HG03103 (cell line): ENCODE data around the gene CEACAM4.

Experiments
- ATAC-seq: cut with Tn5 transposase; IDR thresholded peaks from one replicate; pipeline ENCODE4 v1.9.1; 2021; ENCODE audit warnings: low read depth; ENCODE audit not compliant: unreplicated experiment

The CEACAM4 gene

DNA sequence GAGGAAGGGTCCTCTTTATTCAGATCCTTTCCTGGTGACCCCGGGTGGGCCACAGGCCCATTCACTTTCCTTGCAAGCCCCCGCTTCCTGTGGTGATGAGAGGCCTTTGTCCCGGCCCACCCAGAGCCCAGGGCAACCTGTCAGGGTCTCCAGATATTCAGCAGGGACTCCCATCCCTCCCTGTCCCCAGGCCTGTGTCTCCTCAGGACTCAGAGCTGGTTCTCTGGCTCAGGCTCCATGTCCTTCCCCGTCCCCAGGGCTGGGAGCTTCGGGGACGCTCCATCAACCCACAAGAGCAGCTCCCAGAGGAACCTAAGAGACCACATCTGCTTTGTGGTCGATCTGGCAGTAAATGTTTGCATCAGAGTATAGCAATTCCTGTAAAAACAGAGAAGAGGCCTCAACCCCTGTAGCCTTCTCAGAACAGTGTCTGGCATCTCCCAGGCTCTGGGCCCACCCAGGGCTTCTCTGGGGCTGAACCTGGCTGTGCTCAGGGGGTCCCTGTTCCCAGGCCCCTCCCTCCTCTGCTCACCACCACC is 7.8 kb downstream of the CEACAM4 start:
- no peak for ATAC-seq

- ATAC-seq, result no peak
Measured at GRCh38 chr19:41617941-41618730, 8.7 kb downstream of the CEACAM4 start.

- ATAC-seq, result no peak
Measured at GRCh38 chr19:41616792-41617621, 9.9 kb downstream of the CEACAM4 start.

- no peak for ATAC-seq
Measured at GRCh38 chr19:41615207-41615606, 11.7 kb downstream of the CEACAM4 start.

- no peak for ATAC-seq
Measured at GRCh38 chr19:41612483-41612882, 14.4 kb downstream of the CEACAM4 start.

DNA sequence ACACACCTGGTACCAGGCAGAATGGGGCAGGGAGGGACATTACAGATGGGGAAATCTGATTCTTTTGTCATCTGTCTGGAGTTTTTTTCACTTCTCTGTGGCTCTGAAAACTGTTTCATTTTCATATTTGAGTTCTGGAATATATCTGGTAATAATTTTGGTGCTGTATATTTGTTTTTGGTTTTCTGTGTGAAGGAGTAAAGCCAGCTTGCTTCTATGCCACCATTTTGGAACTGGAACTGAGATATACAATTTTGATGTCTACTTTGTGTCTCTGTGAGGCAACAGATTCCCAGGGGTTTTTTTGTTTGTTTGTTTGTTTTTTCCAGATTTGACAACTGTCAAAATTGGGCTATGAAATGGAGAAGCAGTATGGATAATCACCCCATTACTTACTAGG is 16.1 kb downstream of the CEACAM4 start:
- ATAC-seq, result no peak

DNA sequence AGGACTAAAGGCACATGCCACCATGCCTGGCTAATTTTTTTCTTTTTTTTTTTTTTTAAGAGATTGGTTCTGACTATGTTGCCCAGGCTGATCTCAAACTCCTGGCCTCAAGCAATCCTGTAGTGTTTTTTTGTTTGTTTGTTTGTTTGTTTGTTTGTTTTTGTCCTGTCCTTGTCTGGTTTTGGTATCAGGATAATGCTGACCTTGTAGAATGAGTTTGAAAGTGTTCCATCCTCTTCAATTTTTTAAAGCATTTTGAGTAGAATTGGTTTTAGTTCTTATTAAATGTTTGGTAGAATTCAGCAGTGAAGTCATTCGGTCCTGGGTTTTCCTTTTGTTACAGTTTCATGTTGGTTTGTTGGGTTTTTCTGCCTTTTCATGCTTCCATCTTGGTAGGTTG is 19.2 kb downstream of the CEACAM4 start:
- ATAC-seq, result no peak

DNA sequence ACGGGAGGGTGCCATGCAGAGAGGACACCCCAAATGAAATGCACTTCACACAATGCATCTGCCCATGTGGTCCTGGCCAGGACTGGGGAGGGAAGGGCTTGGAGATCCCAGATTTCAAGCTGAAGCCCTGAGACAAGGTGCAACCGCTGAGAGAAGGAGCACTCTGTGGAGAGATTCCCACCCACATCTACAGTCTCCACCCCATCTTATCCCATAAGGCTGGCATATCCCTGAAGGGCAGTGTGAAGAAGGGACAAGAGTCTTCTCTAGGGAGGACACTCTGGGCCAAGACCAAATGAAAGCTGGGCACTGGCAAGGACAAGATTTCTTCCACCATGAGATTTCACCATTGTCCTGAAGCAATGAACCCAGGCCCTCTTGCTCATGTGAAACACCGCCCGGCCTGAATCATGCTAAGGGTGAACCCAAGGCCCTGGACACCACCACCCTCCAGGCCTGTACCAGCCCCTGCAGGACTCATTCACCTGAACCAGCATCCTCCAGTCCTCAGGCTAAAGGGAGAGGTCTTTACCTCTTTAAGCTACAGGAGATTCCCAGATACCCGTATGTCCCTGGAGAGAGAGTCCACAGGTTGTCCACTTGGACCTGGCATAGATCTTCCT is 20.5 kb downstream of the CEACAM4 start:
- no peak for ATAC-seq

DNA sequence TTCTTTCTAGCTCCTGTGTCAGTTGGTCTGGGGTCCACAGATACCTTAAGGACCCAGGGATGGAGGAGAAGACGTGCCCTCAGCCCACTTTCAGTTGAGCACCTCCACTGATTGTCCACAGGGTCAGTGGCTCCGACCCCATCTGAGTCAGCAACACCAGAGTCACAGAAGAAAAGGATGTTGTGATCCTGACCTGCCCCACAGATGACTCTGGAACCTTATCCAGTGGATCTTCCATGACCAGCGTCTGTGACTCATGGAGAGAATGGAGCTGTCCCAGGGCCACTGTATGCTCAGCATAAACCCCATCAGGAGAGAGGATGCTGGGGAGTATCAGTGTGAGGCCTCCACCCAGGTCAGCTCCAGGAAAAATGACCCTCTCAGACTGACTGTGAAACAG is 22.0 kb downstream of the CEACAM4 start:
- ATAC-seq, result no peak

DNA sequence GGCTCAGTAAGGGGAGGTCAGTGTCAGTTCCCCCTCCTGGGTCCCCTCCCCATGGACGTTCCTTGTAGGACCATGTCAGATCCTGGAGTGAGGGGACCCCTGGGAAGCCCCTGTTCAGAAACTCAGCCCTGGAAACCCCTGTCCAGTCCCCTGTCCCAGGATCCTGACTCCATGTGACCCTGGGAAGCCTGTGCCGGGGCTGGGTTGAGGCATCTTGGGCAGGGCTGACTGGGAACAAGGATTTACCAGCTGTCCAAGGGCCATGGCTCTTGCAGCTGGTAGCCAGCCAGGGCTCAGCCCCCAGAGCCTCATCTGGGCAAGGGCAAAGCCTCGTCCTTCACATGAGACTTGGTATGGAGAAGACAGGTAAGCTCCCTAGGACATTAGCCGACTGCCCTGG is 25.1 kb downstream of the CEACAM4 start:
- no peak for ATAC-seq

DNA sequence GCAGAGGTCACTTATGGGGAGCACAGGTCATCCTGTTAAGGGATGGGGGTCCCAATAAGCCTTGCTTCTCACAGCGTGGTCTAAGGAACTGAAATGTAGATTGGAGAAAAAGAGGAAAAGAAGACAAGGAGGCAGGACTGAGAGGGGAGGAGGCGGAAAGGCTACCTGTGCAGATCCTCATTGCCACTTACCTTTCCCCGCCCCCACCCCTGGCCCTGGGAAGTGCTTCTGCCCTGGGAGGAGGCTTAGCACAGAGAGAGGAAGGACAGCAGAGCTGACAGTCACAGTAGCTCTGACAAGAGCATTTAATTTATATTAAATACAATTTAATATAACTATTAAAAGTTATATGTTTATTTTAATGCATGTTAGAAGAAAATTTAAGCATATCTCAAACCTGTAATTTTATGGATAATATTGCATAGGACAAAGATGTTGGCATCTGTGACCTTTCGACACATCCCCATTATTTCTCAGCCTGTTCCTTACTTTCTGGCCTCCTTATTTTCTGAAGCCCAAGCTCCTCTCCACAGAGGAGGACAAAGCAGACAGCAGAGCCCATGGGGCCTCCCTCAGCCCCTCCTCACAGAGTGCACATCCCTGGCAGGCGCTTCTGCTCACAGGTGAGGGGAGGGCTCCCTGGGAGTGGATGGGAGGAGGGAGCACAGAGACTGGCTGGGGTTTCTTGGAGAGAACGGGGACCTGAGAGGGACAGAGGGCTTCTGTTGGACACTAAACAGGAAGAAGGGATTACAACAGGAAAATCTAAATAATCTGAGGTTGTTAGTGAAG is 27.5 kb downstream of the CEACAM4 start:
- ATAC-seq, result no peak

- no peak for ATAC-seq
Measured at GRCh38 chr19:41597600-41598041, 29.3 kb downstream of the CEACAM4 start.

- no peak for ATAC-seq
Measured at GRCh38 chr19:41595890-41596280, 31.0 kb downstream of the CEACAM4 start.

GRCh38 chr19:41595258-41595889 is 31.5 kb downstream of the CEACAM4 start:
- ATAC-seq, result no peak

GRCh38 chr19:41591951-41592562 is 34.8 kb downstream of the CEACAM4 start:
- ATAC-seq, result no peak

- no peak for ATAC-seq
Measured at GRCh38 chr19:41590936-41591335, 35.9 kb downstream of the CEACAM4 start.

GRCh38 chr19:41589371-41589770 is 37.5 kb downstream of the CEACAM4 start:
- no peak for ATAC-seq

DNA sequence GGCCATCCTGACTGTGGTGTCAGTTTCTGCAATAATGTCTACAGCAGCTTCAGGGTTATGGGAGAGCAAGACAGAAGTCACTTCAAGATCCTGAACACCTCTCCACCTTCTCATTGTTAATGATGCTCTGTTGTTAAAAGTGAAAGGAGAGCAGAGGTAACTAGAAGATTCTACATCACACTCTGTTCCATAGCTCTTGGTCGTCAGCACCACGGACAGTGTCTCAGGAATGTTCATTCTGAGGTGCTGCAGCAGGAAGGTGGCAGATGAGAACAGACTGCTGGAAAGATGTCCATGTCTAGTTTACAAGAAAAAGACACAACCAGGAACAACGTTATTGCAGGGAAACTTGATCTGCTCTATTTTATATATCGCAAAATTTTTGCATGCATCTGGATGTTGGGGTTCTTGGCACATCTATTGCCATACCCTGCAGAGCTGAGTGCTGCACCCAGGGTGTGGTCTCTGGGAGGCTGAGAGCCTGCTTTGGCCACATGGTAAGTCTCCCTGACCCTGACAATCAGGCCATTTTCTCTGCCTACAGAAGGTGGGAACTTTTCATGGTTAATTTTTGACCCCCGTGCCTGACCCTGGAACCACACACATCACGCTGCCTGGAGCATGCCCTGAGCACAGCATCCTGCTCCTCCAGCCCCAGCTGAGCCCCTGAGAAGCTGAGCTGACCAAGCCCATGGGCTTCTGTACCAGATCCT is 38.2 kb downstream of the CEACAM4 start:
- ATAC-seq, result no peak

GRCh38 chr19:41587838-41588210 is 39.0 kb downstream of the CEACAM4 start:
- ATAC-seq, result no peak
